Hematopoietic multipotent progenitor cell treated with erythropoietin and hydrocortisone succinate and interleukin-3 and kit ligand, for 4 days (in vitro differentiated cells): ENCODE results near the gene HOXA6.

Experiments used
- DNase-seq: peaks from one replicate; pipeline ENCODE4 v3.0.0-alpha.2; 2015

The HOXA6 gene

GRCh38 chr7:27172823-27173510 lies 25.4 kb upstream of the HOXA6 start:
- peak; percentile 73 for DNase-seq

GRCh38 chr7:27172315-27172774 lies 24.8 kb upstream of the HOXA6 start:
- peak; percentile 67 for DNase-seq

- peak; percentile 70 for DNase-seq
Measured at GRCh38 chr7:27171637-27172314, 24.2 kb upstream of the HOXA6 start.

- no peak for DNase-seq
Measured at GRCh38 chr7:27171325-27171636, 23.7 kb upstream of the HOXA6 start.

- no peak for DNase-seq
Measured at GRCh38 chr7:27170426-27171324, 23.1 kb upstream of the HOXA6 start.

- DNase-seq: peak; percentile 70
Measured at GRCh38 chr7:27169658-27170425, 22.3 kb upstream of the HOXA6 start.

- DNase-seq: peak; percentile 96
Measured at GRCh38 chr7:27168265-27168947, 20.8 kb upstream of the HOXA6 start.

GRCh38 chr7:27167916-27168264 lies 20.3 kb upstream of the HOXA6 start:
- DNase-seq: no peak

- DNase-seq: peak; percentile 75
Measured at GRCh38 chr7:27166531-27167505, 19.2 kb upstream of the HOXA6 start.

GRCh38 chr7:27165996-27166530 lies 18.5 kb upstream of the HOXA6 start:
- no peak for DNase-seq

GRCh38 chr7:27165089-27165995 lies 17.8 kb upstream of the HOXA6 start, which contains the start of gene HOXA9:
TSS of gene HOXA9 (minus strand) at chr7:27165537. CDS start at chr7:27165457, 80 bp downstream.
- DNase-seq: peak; percentile 97

GRCh38 chr7:27164367-27165088 lies 17.0 kb upstream of the HOXA6 start:
- DNase-seq: peak; percentile 84

GRCh38 chr7:27164045-27164366 lies 16.4 kb upstream of the HOXA6 start:
- DNase-seq: no peak

GRCh38 chr7:27163288-27164044 lies 15.9 kb upstream of the HOXA6 start:
- DNase-seq: peak; percentile 58

- DNase-seq: no peak
Measured at GRCh38 chr7:27162561-27163287, 15.2 kb upstream of the HOXA6 start.

GRCh38 chr7:27161721-27162560 lies 14.4 kb upstream of the HOXA6 start:
- DNase-seq: no peak
